ENCODE results near the gene DNPEP.

Gene DNPEP

DNA sequence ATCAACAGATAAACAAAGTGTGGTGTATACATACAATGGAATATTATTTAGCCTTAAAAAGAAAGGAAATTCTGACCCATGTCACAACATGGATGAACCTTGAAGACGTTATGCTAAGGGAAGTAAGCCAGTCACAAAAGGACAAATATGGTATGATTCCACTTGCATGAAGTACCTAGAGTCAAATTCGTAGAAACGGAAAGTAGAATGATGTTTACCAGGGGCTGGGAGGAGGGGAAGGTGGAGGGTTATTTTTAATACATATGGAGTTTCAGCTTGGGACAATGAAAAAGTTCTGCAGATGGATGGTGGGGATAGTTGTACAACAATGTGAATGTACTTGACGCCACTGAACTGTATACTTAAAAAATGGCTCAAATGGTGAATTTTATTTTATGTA, 27.1 kb upstream of the DNPEP start:
- Histone ChIP-seq H3K27me3 (ENCODE audit: low read length) (no peaks in the 10 kb centered on the region), H3K79me2 (ENCODE audit: insufficient read depth, low read length) (no peaks in the 10 kb centered on the region), H3K4me3 (ENCODE audit: insufficient read depth, low read length, poor library complexity, severe bottlenecking) (no peak overlapping the region), H3F3A (ENCODE audit: insufficient read depth) (no peaks in the 10 kb centered on the region), H3K9me3 (ENCODE audit: insufficient read depth, low read length) (no peaks in the 10 kb centered on the region), H3K36me3 (ENCODE audit: low read length) (no peaks in the 10 kb centered on the region), H2AFZ (ENCODE audit: low read depth, low read length, severe bottlenecking) (no peak overlapping the region), H3K4me2 (ENCODE audit: low read depth, low read length, poor library complexity, severe bottlenecking) (no peak overlapping the region), H4K20me1 (ENCODE audit: low read depth, low read length) (no peaks in the 10 kb centered on the region), H3K9me2 (replicated peaks; ENCODE audit: insufficient read depth, low read length) (no peaks in the 10 kb centered on the region), H3K9ac (ENCODE audit: low read length) (no peak overlapping the region), H3K27ac (ENCODE audit: low read depth, low read length) (no peak overlapping the region)
- TF ChIP-seq CTCF (IDR thresholded peaks at IDR 0.05; ENCODE audit: insufficient read depth, low read length, poor library complexity, severe bottlenecking), result no peak
- no peak for TF ChIP-seq EZH2phosphoT487 (conservative IDR thresholded peaks at IDR 0.05; ENCODE audit: low read length)

DNA sequence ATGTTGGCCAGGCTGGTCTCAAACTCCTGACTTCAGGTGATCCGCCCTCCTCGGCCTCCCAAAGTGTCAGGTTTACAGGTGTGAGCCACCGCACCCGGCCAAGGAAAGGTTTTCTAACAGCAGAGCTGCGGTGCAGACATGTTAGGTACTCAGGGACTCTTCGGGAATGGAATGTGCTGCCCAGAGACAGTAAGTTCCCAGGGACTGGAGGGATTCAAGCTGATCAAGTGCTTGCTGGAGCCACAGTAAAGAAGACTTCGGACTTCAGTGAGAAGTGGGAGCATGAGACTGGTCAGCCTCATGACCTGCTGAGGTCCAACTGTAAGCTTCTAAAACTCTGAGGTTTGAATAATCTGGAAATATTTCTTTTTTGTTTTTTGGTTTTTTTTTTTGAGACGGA, 22.7 kb upstream of the DNPEP start:
- Histone ChIP-seq H3K79me2 (ENCODE audit: insufficient read depth, low read length) (no peaks in the 10 kb centered on the region), H3K4me3 (ENCODE audit: insufficient read depth, low read length, poor library complexity, severe bottlenecking) (no peak overlapping the region), H3K4me2 (ENCODE audit: low read depth, low read length, poor library complexity, severe bottlenecking) (no peak overlapping the region), H3K9me3 (ENCODE audit: insufficient read depth, low read length) (no peaks in the 10 kb centered on the region), H3K36me3 (ENCODE audit: low read length) (no peaks in the 10 kb centered on the region), H3K27ac (ENCODE audit: low read depth, low read length) (no peak overlapping the region), H3F3A (ENCODE audit: insufficient read depth) (no peaks in the 10 kb centered on the region), H3K9me2 (replicated peaks; ENCODE audit: insufficient read depth, low read length) (no peaks in the 10 kb centered on the region), H3K27me3 (ENCODE audit: low read length) (no peaks in the 10 kb centered on the region), H4K20me1 (ENCODE audit: low read depth, low read length) (no peaks in the 10 kb centered on the region), H3K9ac (ENCODE audit: low read length) (no peak overlapping the region), H2AFZ (ENCODE audit: low read depth, low read length, severe bottlenecking) (no peak overlapping the region)
- no peak for TF ChIP-seq CTCF (IDR thresholded peaks at IDR 0.05; ENCODE audit: insufficient read depth, low read length, poor library complexity, severe bottlenecking)
- no peak for TF ChIP-seq EZH2phosphoT487 (conservative IDR thresholded peaks at IDR 0.05; ENCODE audit: low read length)

DNA sequence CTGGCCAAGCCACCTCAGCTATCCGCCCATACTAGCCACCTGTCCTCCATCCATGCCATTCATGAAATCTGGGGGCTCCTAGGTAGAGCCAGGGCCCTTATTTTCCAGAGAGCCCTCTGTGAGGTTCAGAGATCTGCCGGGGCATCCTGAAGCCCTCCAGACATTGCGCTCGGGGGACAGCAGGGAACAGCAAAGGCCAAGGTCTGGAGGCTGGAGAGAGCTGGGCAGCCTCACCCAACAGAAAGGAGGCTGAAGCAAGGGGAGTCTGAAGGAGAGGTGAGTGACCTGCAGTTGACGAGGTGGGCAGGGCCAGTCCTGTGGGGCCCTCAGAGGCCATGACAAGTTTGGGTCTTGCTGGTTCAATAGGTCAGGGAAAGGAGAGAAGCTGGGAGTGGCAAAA, 21.9 kb upstream of the DNPEP start:
- no peaks in the 10 kb centered on the region for H3K9me2 ChIP-seq (replicated peaks; ENCODE audit: insufficient read depth, low read length)
- no peak overlapping the region for H3K27ac ChIP-seq (ENCODE audit: low read depth, low read length)
- no peak overlapping the region for H3K4me2 ChIP-seq (ENCODE audit: low read depth, low read length, poor library complexity, severe bottlenecking)
- no peaks in the 10 kb centered on the region for H3K27me3 ChIP-seq (ENCODE audit: low read length)
- H3K79me2 ChIP-seq (ENCODE audit: insufficient read depth, low read length), result no peaks in the 10 kb centered on the region
- TF ChIP-seq CTCF (IDR thresholded peaks at IDR 0.05; ENCODE audit: insufficient read depth, low read length, poor library complexity, severe bottlenecking) (no peak), EZH2phosphoT487 (conservative IDR thresholded peaks at IDR 0.05; ENCODE audit: low read length) (no peak)
- no peaks in the 10 kb centered on the region for H3F3A ChIP-seq (ENCODE audit: insufficient read depth)
- H4K20me1 ChIP-seq (ENCODE audit: low read depth, low read length), result no peaks in the 10 kb centered on the region
- H2AFZ ChIP-seq (ENCODE audit: low read depth, low read length, severe bottlenecking), result no peak overlapping the region
- no peaks in the 10 kb centered on the region for H3K36me3 ChIP-seq (ENCODE audit: low read length)
- no peak overlapping the region for H3K9ac ChIP-seq (ENCODE audit: low read length)
- no peak overlapping the region for H3K4me3 ChIP-seq (ENCODE audit: insufficient read depth, low read length, poor library complexity, severe bottlenecking)
- no peaks in the 10 kb centered on the region for H3K9me3 ChIP-seq (ENCODE audit: insufficient read depth, low read length)

DNA sequence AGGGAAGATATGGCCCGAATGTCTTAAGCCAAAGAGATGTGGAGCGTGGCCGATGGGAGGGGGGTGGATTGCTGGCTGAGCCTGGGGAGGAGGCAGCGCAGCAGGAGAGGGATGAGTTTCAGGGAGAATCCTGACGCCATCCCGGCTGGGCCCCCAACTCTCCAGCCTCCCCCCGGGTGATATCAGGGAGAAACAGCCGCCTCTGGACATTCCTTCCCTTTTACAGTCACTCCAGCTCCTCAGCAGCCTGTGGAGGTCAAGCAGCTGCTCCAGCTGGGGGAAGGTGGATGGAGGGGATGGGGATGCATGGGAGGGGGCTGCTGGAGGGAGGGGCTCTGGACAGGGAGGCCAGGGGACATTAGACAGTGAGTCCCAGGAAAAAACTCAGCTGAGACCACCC, 20.9 kb upstream of the DNPEP start:
- TF ChIP-seq EZH2phosphoT487 (conservative IDR thresholded peaks at IDR 0.05; ENCODE audit: low read length) (no peak), CTCF (IDR thresholded peaks at IDR 0.05; ENCODE audit: insufficient read depth, low read length, poor library complexity, severe bottlenecking) (no peak)
- H3K9me2 ChIP-seq (replicated peaks; ENCODE audit: insufficient read depth, low read length), result no peaks in the 10 kb centered on the region
- no peak overlapping the region for H3K4me2 ChIP-seq (ENCODE audit: low read depth, low read length, poor library complexity, severe bottlenecking)
- no peak overlapping the region for H2AFZ ChIP-seq (ENCODE audit: low read depth, low read length, severe bottlenecking)
- no peaks in the 10 kb centered on the region for H3K9me3 ChIP-seq (ENCODE audit: insufficient read depth, low read length)
- H3K4me3 ChIP-seq (ENCODE audit: insufficient read depth, low read length, poor library complexity, severe bottlenecking), result no peak overlapping the region
- no peak overlapping the region for H3K27ac ChIP-seq (ENCODE audit: low read depth, low read length)
- H3K79me2 ChIP-seq (ENCODE audit: insufficient read depth, low read length), result no peaks in the 10 kb centered on the region
- no peaks in the 10 kb centered on the region for H3K27me3 ChIP-seq (ENCODE audit: low read length)
- H3F3A ChIP-seq (ENCODE audit: insufficient read depth), result no peaks in the 10 kb centered on the region
- no peaks in the 10 kb centered on the region for H3K36me3 ChIP-seq (ENCODE audit: low read length)
- no peak overlapping the region for H3K9ac ChIP-seq (ENCODE audit: low read length)
- no peaks in the 10 kb centered on the region for H4K20me1 ChIP-seq (ENCODE audit: low read depth, low read length)
